Activated CD8-positive, alpha-beta memory T cell treated with anti-CD3 and anti-CD28 coated beads for 24 hours (primary cell): ENCODE results near the gene ZNF181.
"Not testable (repeated sequence)": the region's sequence is repeated elsewhere in the genome, so short reads cannot be mapped to it uniquely, and the experiment has no call there.

Experiments
- DNase-seq: peaks from one replicate; pipeline ENCODE4 v3.0.0-alpha.2; 2020

ZNF181 gene

GRCh38 chr19:34733746-34734536 is at the start of gene ZNF181:
Gene ZNF181, plus strand, starts transcription at chr19:34734243. Its CDS starts 795 bp downstream, at chr19:34735038.
- peak; percentile 92 for DNase-seq

- DNase-seq: not testable (repeated sequence)
Measured at GRCh38 chr19:34685266-34685665, 48.8 kb upstream of the ZNF181 start.

GRCh38 chr19:34686455-34686854 is 47.6 kb upstream of the ZNF181 start:
- DNase-seq: no peak

GRCh38 chr19:34687348-34687747 is 46.7 kb upstream of the ZNF181 start:
- DNase-seq: no peak

GRCh38 chr19:34688592-34688991 is 45.5 kb upstream of the ZNF181 start:
- no peak for DNase-seq

- DNase-seq: no peak
Measured at GRCh38 chr19:34690372-34690771, 43.7 kb upstream of the ZNF181 start.

GRCh38 chr19:34692549-34692948 is 41.5 kb upstream of the ZNF181 start:
- DNase-seq: no peak

- no peak for DNase-seq
Measured at GRCh38 chr19:34707661-34708060, 26.4 kb upstream of the ZNF181 start.

- DNase-seq: no peak
Measured at GRCh38 chr19:34711890-34712289, 22.2 kb upstream of the ZNF181 start.

GRCh38 chr19:34712395-34713261 is 21.4 kb upstream of the ZNF181 start:
- peak; percentile 65 for DNase-seq

- DNase-seq: no peak
Measured at GRCh38 chr19:34713262-34713637, 20.8 kb upstream of the ZNF181 start.

GRCh38 chr19:34715357-34715756 is 18.7 kb upstream of the ZNF181 start:
- no peak for DNase-seq

- no peak for DNase-seq
Measured at GRCh38 chr19:34722353-34722752, 11.7 kb upstream of the ZNF181 start.

GRCh38 chr19:34725400-34725799 is 8.6 kb upstream of the ZNF181 start:
- no peak for DNase-seq

GRCh38 chr19:34731019-34731829 is 2.8 kb upstream of the ZNF181 start:
- no peak for DNase-seq

GRCh38 chr19:34731964-34732363 is 2.1 kb upstream of the ZNF181 start:
- no peak for DNase-seq

GRCh38 chr19:34732612-34733211 is 1.3 kb upstream of the ZNF181 start:
- no peak for DNase-seq

- DNase-seq: no peak
Measured at GRCh38 chr19:34733266-34733745, 737 bp upstream of the ZNF181 start.

GRCh38 chr19:34734537-34735103 is 577 bp downstream of the ZNF181 start:
- DNase-seq: no peak

GRCh38 chr19:34744896-34745690 is 11.1 kb downstream of the ZNF181 start:
- DNase-seq: no peak

GRCh38 chr19:34757441-34757840 is 23.4 kb downstream of the ZNF181 start:
- DNase-seq: no peak
